HEK293T (cell line): Measurements from ENCODE around the gene PDXK.

ENCODE experiments used
- ARNT ChIP-seq: fragments of 450-650 bp; IDR thresholded peaks from 2 replicates; pipeline ENCODE4 v1.6.1; 2017; ENCODE audit warnings: mild to moderate bottlenecking
- BHLHE40 ChIP-seq: fragments of 450-650 bp; IDR thresholded peaks from 2 replicates; pipeline ENCODE4 v1.6.1; 2016; ENCODE audit warnings: mild to moderate bottlenecking, moderate library complexity, borderline replicate concordance
- ELF4 ChIP-seq: fragments of 450-650 bp; IDR thresholded peaks from 2 replicates; pipeline ENCODE4 v1.6.1; 2017; ENCODE audit warnings: antibody characterized with exemption
- FOXA1 ChIP-seq: fragments of 450-650 bp; IDR thresholded peaks from 2 replicates; pipeline ENCODE4 v1.6.1; 2016; ENCODE audit warnings: mild to moderate bottlenecking
- FOXK2 ChIP-seq: fragments of 450-650 bp; IDR thresholded peaks from 2 replicates; pipeline ENCODE4 v1.6.1; 2016; ENCODE audit warnings: mild to moderate bottlenecking
- FOXM1 ChIP-seq: fragments of 450-650 bp; IDR thresholded peaks from 2 replicates; pipeline ENCODE4 v1.6.1; 2017; ENCODE audit warnings: mild to moderate bottlenecking, borderline replicate concordance
- HDGF ChIP-seq: fragments of 450-650 bp; IDR thresholded peaks from 2 replicates; pipeline ENCODE4 v1.6.1; 2017; ENCODE audit warnings: antibody characterized with exemption, borderline replicate concordance
- L3MBTL2 ChIP-seq: fragments of 450-650 bp; conservative IDR thresholded peaks from 2 replicates; pipeline ENCODE4 v1.6.1; 2016; ENCODE audit warnings: mild to moderate bottlenecking
- LEF1 ChIP-seq: fragments of 450-650 bp; IDR thresholded peaks from 2 replicates; pipeline ENCODE4 v1.6.1; 2017; ENCODE audit warnings: mild to moderate bottlenecking, borderline replicate concordance
- PKNOX1 ChIP-seq: fragments of 450-650 bp; IDR thresholded peaks from 2 replicates; pipeline ENCODE4 v1.6.1; 2016
- SP1 ChIP-seq: fragments of 450-650 bp; IDR thresholded peaks from 2 replicates; pipeline ENCODE4 v1.6.1; 2017
- SUZ12 ChIP-seq: fragments of 450-650 bp; IDR thresholded peaks from 2 replicates; pipeline ENCODE4 v1.6.1; 2016; ENCODE audit warnings: mild to moderate bottlenecking
- TARDBP ChIP-seq: fragments of 450-650 bp; IDR thresholded peaks from 2 replicates; pipeline ENCODE4 v1.6.1; 2016
- ZNF384 ChIP-seq: fragments of 450-650 bp; IDR thresholded peaks from 2 replicates; pipeline ENCODE4 v1.6.1; 2016

- TF ChIP-seq BHLHE40, result no peak
- TF ChIP-seq SUZ12, result no peak
- TF ChIP-seq SP1, result no peak
- no peak for TF ChIP-seq FOXM1
- no peak for TF ChIP-seq LEF1
- TF ChIP-seq ZNF384, result no peak
- TF ChIP-seq HDGF, result no peak
- no peak for TF ChIP-seq TARDBP
- TF ChIP-seq FOXK2, result no peak
- TF ChIP-seq L3MBTL2, result no peak
- no peak for TF ChIP-seq PKNOX1
- TF ChIP-seq FOXA1, result no peak
- TF ChIP-seq ELF4, result no peak
- no peak for TF ChIP-seq ARNT
Measured at GRCh38 chr21:43745772-43746517, 27.0 kb downstream of the PDXK start.
